Loucy (cell line): ENCODE data around the gene POLG.

Experiments used
- CTCF ChIP-seq: fragments of 200-600 bp; sonication (generic); conservative IDR thresholded peaks from 2 replicates; pipeline ENCODE4 v1.5.1; 2014; ENCODE audit warnings: mild to moderate bottlenecking, antibody characterized with exemption, low read length
- EZH2phosphoT487 ChIP-seq: fragments of 200-600 bp; IDR thresholded peaks from 2 replicates; pipeline ENCODE4 v1.6.1; 2018; ENCODE audit warnings: antibody characterized with exemption, mild to moderate bottlenecking, moderate library complexity, borderline replicate concordance

- TF ChIP-seq EZH2phosphoT487: no peak
- TF ChIP-seq CTCF: no peak
These were observed 10.8 kb downstream of the POLG start for GRCh38 chr15:89323825-89324224.
